Activated naive CD4-positive, alpha-beta T cell treated with anti-CD3 and anti-CD28 coated beads for 36 hours (primary cell): Measurements from ENCODE around the gene RASGRP2. TPM values are rescaled to one million over a fixed set of nuclear protein-coding genes. Genes with fewer than 3 reads are reported as not detected.

Experiments
- CTCF ChIA-PET: fragments of 350-600 bp; sonication (Branson Sonifier 250); formaldehyde crosslinking; loops from one replicate; lab custom pipeline; 2021; ENCODE audit warnings: antibody characterized with exemption; lab: Charles Lee
- DNase-seq: peaks from one replicate; pipeline ENCODE4 v3.0.0-alpha.2; 2020
- H3K27ac Mint-ChIP-seq: one replicate; pipeline ENCODE4 v1.8.0; 2021; ENCODE audit warnings: mild to moderate bottlenecking, mixed read lengths
- H3K27me3 Mint-ChIP-seq: one replicate; pipeline ENCODE4 v1.8.0; 2021; ENCODE audit warnings: low read depth, mixed read lengths
- H3K36me3 Mint-ChIP-seq: one replicate; pipeline ENCODE4 v1.8.0; 2021; ENCODE audit warnings: low read depth, mixed read lengths
- H3K4me1 Mint-ChIP-seq: one replicate; pipeline ENCODE4 v1.8.0; 2021; ENCODE audit warnings: low read depth, mixed read lengths
- H3K4me3 Mint-ChIP-seq: one replicate; pipeline ENCODE4 v1.8.0; 2021; ENCODE audit warnings: mild to moderate bottlenecking, moderate library complexity, mixed read lengths
- H3K9me3 Mint-ChIP-seq: one replicate; pipeline ENCODE4 v1.8.0; 2021; ENCODE audit warnings: mixed read lengths
- intact Hi-C: fragments of 100-400 bp; cut with micrococcal nuclease; formaldehyde crosslinking; loops from one replicate; pipeline ENCODE4 v1.15.1; 2023
- total RNA-seq, 2 experiments: library from RNA; stranded (reverse); gene quantifications; one replicate each; pipeline ENCODE4 v1.2.3, GENCODE V29; 2021

The RASGRP2 gene
- total RNA-seq, 2 experiments from 2014 or later, result 5.2 to 5.6 TPM

- intact Hi-C loops, result no loop called here
Measured at GRCh38 chr11:64753019-64753379, 9.1 kb upstream of the RASGRP2 start.

GRCh38 chr11:64752175-64752970 lies 8.4 kb upstream of the RASGRP2 start:
- H3K36me3 Mint-ChIP-seq, result peaks cover 6% of the 10 kb centered on the region
- H3K27me3 Mint-ChIP-seq, result no peaks in the 10 kb centered on the region
- intact Hi-C loops, result no loop called here
- H3K9me3 Mint-ChIP-seq, result no peaks in the 10 kb centered on the region
- peaks cover 20% of the 10 kb centered on the region for H3K4me1 Mint-ChIP-seq
- CTCF ChIA-PET, result interaction anchor here (0.6 to 0.7 kb wide), 2 partner anchors 8 to 24 kb away, joined by 3 to 9 read pairs; no protein-coding TSS in a partner anchor
- no peak overlapping the region for H3K27ac Mint-ChIP-seq
- H3K4me3 Mint-ChIP-seq, result no peak overlapping the region
- DNase-seq, result no peak

More at GRCh38 chr11:64753019-64753379, 9.1 kb upstream of the RASGRP2 start:
- Mint-ChIP-seq H3K9me3 (no peaks in the 10 kb centered on the region), H3K27ac (no peak overlapping the region), H3K4me1 (peaks cover 20% of the 10 kb centered on the region), H3K4me3 (no peak overlapping the region), H3K27me3 (no peaks in the 10 kb centered on the region), H3K36me3 (peaks cover 6% of the 10 kb centered on the region)
- CTCF ChIA-PET, result interaction anchor here (0.6 kb wide), 1 partner anchor 8 kb away, joined by 9 read pairs; no protein-coding TSS in a partner anchor
- DNase-seq, result no peak

- CTCF ChIA-PET, result interaction anchor here (0.7 kb wide), 1 partner anchor 25 kb away, joined by 3 read pairs; no protein-coding TSS in a partner anchor
- no peak overlapping the region for H3K27ac Mint-ChIP-seq
- peaks cover 6% of the 10 kb centered on the region for H3K36me3 Mint-ChIP-seq
- H3K4me3 Mint-ChIP-seq, result no peak overlapping the region
- intact Hi-C loops, result no loop called here
- DNase-seq, result no peak
- no peaks in the 10 kb centered on the region for H3K9me3 Mint-ChIP-seq
- H3K27me3 Mint-ChIP-seq, result no peaks in the 10 kb centered on the region
- H3K4me1 Mint-ChIP-seq, result peaks cover 20% of the 10 kb centered on the region
Measured at GRCh38 chr11:64751580-64751979, 7.6 kb upstream of the RASGRP2 start.

GRCh38 chr11:64751136-64751535 lies 7.2 kb upstream of the RASGRP2 start:
- CTCF ChIA-PET, result no interaction called here
- H3K9me3 Mint-ChIP-seq, result no peaks in the 10 kb centered on the region

GRCh38 chr11:64750361-64751054 lies 6.6 kb upstream of the RASGRP2 start:
- peaks cover 6% of the 10 kb centered on the region for H3K36me3 Mint-ChIP-seq
- CTCF ChIA-PET, result no interaction called here
- no peak for DNase-seq
- no peaks in the 10 kb centered on the region for H3K9me3 Mint-ChIP-seq
- peaks cover 24% of the 10 kb centered on the region for H3K4me1 Mint-ChIP-seq
- H3K27ac Mint-ChIP-seq, result peak overlapping the region; percentile 18
- no peaks in the 10 kb centered on the region for H3K27me3 Mint-ChIP-seq
- H3K4me3 Mint-ChIP-seq, result no peak overlapping the region
- intact Hi-C loops, result no loop called here

More at GRCh38 chr11:64751136-64751535, 7.2 kb upstream of the RASGRP2 start:
- Mint-ChIP-seq H3K27me3 (no peaks in the 10 kb centered on the region), H3K4me1 (peaks cover 21% of the 10 kb centered on the region), H3K27ac (no peak overlapping the region), H3K36me3 (peaks cover 6% of the 10 kb centered on the region), H3K4me3 (no peak overlapping the region)
- intact Hi-C loops, result no loop called here
- DNase-seq, result no peak

GRCh38 chr11:64747961-64748665 lies 4.2 kb upstream of the RASGRP2 start:
- Mint-ChIP-seq H3K4me3 (no peak overlapping the region), H3K27ac (peak overlapping the region; percentile 39), H3K36me3 (peaks cover 6% of the 10 kb centered on the region), H3K9me3 (no peaks in the 10 kb centered on the region), H3K27me3 (peaks cover 6% of the 10 kb centered on the region), H3K4me1 (peaks cover 36% of the 10 kb centered on the region)
- DNase-seq, result no peak
- CTCF ChIA-PET, result interaction anchor here (0.8 to 1.0 kb wide), 2 partner anchors 9 to 30 kb away, joined by 3 to 4 read pairs; partner anchors contain the start of gene SF1
- intact Hi-C loops, result loop anchor here (5.0 kb wide), 1 partner anchor 109 kb away; no protein-coding TSS in a partner anchor

GRCh38 chr11:64746486-64746885 lies 2.5 kb upstream of the RASGRP2 start:
- Mint-ChIP-seq H3K27ac (no peak overlapping the region), H3K36me3 (peaks cover 2% of the 10 kb centered on the region), H3K4me3 (no peak overlapping the region), H3K4me1 (peaks cover 36% of the 10 kb centered on the region), H3K9me3 (no peaks in the 10 kb centered on the region), H3K27me3 (peaks cover 6% of the 10 kb centered on the region)
- DNase-seq, result no peak
- intact Hi-C loops, result loop anchor here (5.0 kb wide), 1 partner anchor 111 kb away; no protein-coding TSS in a partner anchor
- CTCF ChIA-PET, result interaction anchor here (0.6 kb wide), 1 partner anchor 37 kb away, joined by 3 read pairs; no protein-coding TSS in a partner anchor

GRCh38 chr11:64745521-64746328 lies 1.8 kb upstream of the RASGRP2 start:
- peak overlapping the region; percentile 79 for H3K4me3 Mint-ChIP-seq
- H3K4me1 Mint-ChIP-seq, result peaks cover 34% of the 10 kb centered on the region

GRCh38 chr11:64745189-64745520 lies 1.2 kb upstream of the RASGRP2 start:
- intact Hi-C loops, result loop anchor here (5.0 kb wide), 1 partner anchor 112 kb away; no protein-coding TSS in a partner anchor
- CTCF ChIA-PET, result interaction anchor here (0.6 to 4.2 kb wide), 4 partner anchors 9 to 56 kb away, joined by 3 to 26 read pairs (median 10); no protein-coding TSS in a partner anchor
- peak; percentile 81 for DNase-seq
- Mint-ChIP-seq H3K27ac (peak overlapping the region; percentile 71), H3K4me1 (peaks cover 28% of the 10 kb centered on the region), H3K36me3 (no peaks in the 10 kb centered on the region), H3K27me3 (peaks cover 6% of the 10 kb centered on the region), H3K4me3 (peak overlapping the region; percentile 79), H3K9me3 (no peaks in the 10 kb centered on the region)

More at GRCh38 chr11:64745521-64746328, 1.8 kb upstream of the RASGRP2 start:
- Mint-ChIP-seq H3K9me3 (no peaks in the 10 kb centered on the region), H3K36me3 (peaks cover 2% of the 10 kb centered on the region), H3K27me3 (peaks cover 6% of the 10 kb centered on the region), H3K27ac (peak overlapping the region; percentile 71)
- CTCF ChIA-PET, result interaction anchor here (0.6 to 4.2 kb wide), 3 partner anchors 9 to 21 kb away, joined by 3 to 17 read pairs (median 4); no protein-coding TSS in a partner anchor
- intact Hi-C loops, result loop anchor here (5.0 kb wide), 1 partner anchor 112 kb away; no protein-coding TSS in a partner anchor
- peak; percentile 53 for DNase-seq

GRCh38 chr11:64744544-64745188 lies 724 bp upstream of the RASGRP2 start:
- no peak for DNase-seq
- Mint-ChIP-seq H3K27me3 (peaks cover 6% of the 10 kb centered on the region), H3K4me1 (peaks cover 26% of the 10 kb centered on the region), H3K27ac (no peak overlapping the region), H3K36me3 (no peaks in the 10 kb centered on the region), H3K9me3 (no peaks in the 10 kb centered on the region), H3K4me3 (peak overlapping the region; percentile 79)
- intact Hi-C loops, result loop anchor here (5.0 kb wide), 1 partner anchor 113 kb away; no protein-coding TSS in a partner anchor
- CTCF ChIA-PET, result interaction anchor here (0.9 to 4.2 kb wide), 11 partner anchors 11 to 295 kb away, joined by 3 to 26 read pairs (median 6); partner anchors contain the start of gene PYGM
